HCT116 (cell line): ENCODE results near the gene VARS1. TPM values are rescaled to one million over a fixed set of nuclear protein-coding genes. Genes with fewer than 3 reads are reported as not detected.
"Not testable (repeated sequence)": the region's sequence is repeated elsewhere in the genome, so short reads cannot be mapped to it uniquely, and the experiment has no call there.

ENCODE experiments used
- ATAC-seq: fragments of 200-7000 bp; cut with Tn5 transposase; 2 replicates; pipeline ENCODE4 v1.9.1; 2020; ENCODE audit warnings: mild to moderate bottlenecking, moderate library complexity
- BruUV-seq: library from RNA; stranded (reverse); fragments of 400-500 nt; replicated peaks from 2 replicates; lab custom pipeline; 2021; lab: Mats Ljungman, UMichigan
- CTCF ChIA-PET: fragments of 300-600 bp; sonication (Branson Sonifier 250); formaldehyde crosslinking; loops from one replicate; lab custom pipeline; 2021; ENCODE audit warnings: antibody characterized with exemption; lab: Charles Lee
- POLR2A ChIA-PET: fragments of 300-600, 350-600 bp; sonication (Branson Sonifier 250); formaldehyde crosslinking; loops from one replicate; lab custom pipeline; 2021; ENCODE audit warnings: antibody characterized with exemption; lab: Charles Lee
- RAD21 ChIA-PET, 2 experiments: fragments of 300-600 bp; sonication (Branson Sonifier 250); formaldehyde crosslinking; loops; one replicate each; lab custom pipeline; 2023; ENCODE audit warnings: low total read pairs in 2 of 2; ENCODE audit not compliant: uncharacterized antibody in 2 of 2, unreplicated experiment in 2 of 2, low non-redundant PET in 1 of 2; lab: Charles Lee
- DNase-seq: peaks from one replicate; pipeline ENCODE4 v3.0.0-alpha.2; 2010; ENCODE audit warnings: low read depth, low spot score
- H2AFZ ChIP-seq: fragments of 200-600 bp; shearing (Covaris generic), sonication (generic); 2 replicates; pipeline ENCODE4 v1.6.1; 2017; ENCODE audit warnings: low read depth, mixed run types, mixed read lengths, antibody characterized with exemption, low read length; ENCODE audit not compliant: poor library complexity, severe bottlenecking
- H3K27ac ChIP-seq: 2 replicates; pipeline ENCODE4 v1.5.1; 2012; ENCODE audit warnings: low read depth, low read length
- H3K27me3 ChIP-seq: fragments of 200-600 bp; sonication (generic); 2 replicates; pipeline ENCODE4 v1.6.1; 2016; ENCODE audit warnings: mixed run types, low read length, mixed read lengths; ENCODE audit not compliant: insufficient read depth
- H3K36me3 ChIP-seq, 2 experiments: fragments of 200-500 bp in 1 of 2; fragments of 200-600 bp in 1 of 2; sonication (Bioruptor generic) in 1 of 2; sonication (generic) in 1 of 2; 2 replicates each; pipeline versions ENCODE4 v1.5.1 to v1.6.1; 2014 to 2016; ENCODE audit warnings: low read length in 2 of 2, inconsistent platforms in 1 of 2, mixed read lengths in 1 of 2, mixed run types in 1 of 2; ENCODE audit not compliant: insufficient read depth in 2 of 2, control insufficient read depth in 1 of 2
- H3K4me1 ChIP-seq, 2 experiments: fragments of 200-600 bp in 1 of 2; sonication (generic) in 1 of 2; 2 replicates each; pipeline versions ENCODE4 v1.5.1 to v1.6.1; 2012 to 2017; ENCODE audit warnings: low read length in 2 of 2, inconsistent platforms in 1 of 2, mild to moderate bottlenecking in 1 of 2, mixed read lengths in 1 of 2, mixed run types in 1 of 2, moderate library complexity in 1 of 2; ENCODE audit not compliant: insufficient read depth in 2 of 2, control insufficient read depth in 1 of 2
- H3K4me2 ChIP-seq: fragments of 200-600 bp; sonication (generic); 2 replicates; pipeline ENCODE4 v1.6.1; 2017; ENCODE audit warnings: mixed run types, low read length, mixed read lengths
- H3K4me3 ChIP-seq, 2 experiments: fragments of 200-600 bp in 1 of 2; sonication (generic) in 1 of 2; replicated peaks in 1 of 2; 2 replicates each; pipeline ENCODE4 v1.5.1; 2011 to 2016; ENCODE audit warnings: low read length in 2 of 2, control low read depth in 1 of 2, low read depth in 1 of 2, mild to moderate bottlenecking in 1 of 2, mixed read lengths in 1 of 2, mixed run types in 1 of 2
- H3K79me2 ChIP-seq: fragments of 200-600 bp; sonication (generic); 2 replicates; pipeline ENCODE4 v1.6.1; 2017; ENCODE audit warnings: mild to moderate bottlenecking, mixed run types, low read length, moderate library complexity, mixed read lengths; ENCODE audit not compliant: insufficient read depth
- H3K9ac ChIP-seq: fragments of 200-600 bp; sonication (generic); 2 replicates; pipeline ENCODE4 v1.6.1; 2016; ENCODE audit warnings: low read length, mixed read lengths
- H3K9me2 ChIP-seq: fragments of 200-600 bp; sonication (generic), shearing (Covaris generic); 2 replicates; pipeline ENCODE4 v1.6.1; 2017; ENCODE audit warnings: mixed run types, mild to moderate bottlenecking, moderate library complexity; ENCODE audit not compliant: insufficient read depth
- H3K9me3 ChIP-seq, 2 experiments: fragments of 200-500 bp in 1 of 2; fragments of 200-600 bp in 1 of 2; sonication (Bioruptor generic) in 1 of 2; sonication (generic) in 1 of 2; 2 replicates each; pipeline ENCODE4 v1.6.1; 2014 to 2017; ENCODE audit warnings: low read length in 2 of 2, mixed read lengths in 2 of 2, inconsistent platforms in 1 of 2, low read depth in 1 of 2, mild to moderate bottlenecking in 1 of 2, mixed run types in 1 of 2, moderate library complexity in 1 of 2; ENCODE audit not compliant: control insufficient read depth in 1 of 2, insufficient read depth in 1 of 2
- H4K20me1 ChIP-seq: fragments of 200-600 bp; sonication (generic), shearing (Covaris generic); 2 replicates; pipeline ENCODE4 v1.6.1; 2017; ENCODE audit warnings: mixed run types, mild to moderate bottlenecking, moderate library complexity; ENCODE audit not compliant: insufficient read depth
- CEBPB ChIP-seq: IDR thresholded peaks from 2 replicates; pipeline ENCODE4 v1.6.1; 2012; ENCODE audit warnings: low read depth
- ELF1 ChIP-seq: IDR thresholded peaks from 2 replicates; pipeline ENCODE4 v1.6.1; 2012; ENCODE audit warnings: low read depth, borderline replicate concordance
- EZH2 ChIP-seq: fragments of 200-600 bp; sonication (generic); IDR thresholded peaks from 2 replicates; pipeline ENCODE4 v1.6.1; 2017; ENCODE audit warnings: antibody characterized with exemption, mixed run types
- FOSL1 ChIP-seq: IDR thresholded peaks from 2 replicates; pipeline ENCODE4 v1.6.1; 2012; ENCODE audit warnings: low read depth
- MAX ChIP-seq: IDR thresholded peaks from 2 replicates; pipeline ENCODE4 v1.6.1; 2012
- POLR2A ChIP-seq: IDR thresholded peaks from 2 replicates; pipeline ENCODE4 v1.7.0; 2011; ENCODE audit warnings: borderline replicate concordance; ENCODE audit not compliant: insufficient read depth, insufficient read length; ENCODE audit errors: extremely low read depth
- POLR2AphosphoS5 ChIP-seq: IDR thresholded peaks from 2 replicates; pipeline ENCODE4 v1.6.1; 2011; ENCODE audit warnings: mild to moderate bottlenecking, low read depth, low read length, moderate library complexity
- RAD21 ChIP-seq: IDR thresholded peaks from 2 replicates; pipeline ENCODE4 v1.6.1; 2012; ENCODE audit warnings: low read depth, mild to moderate bottlenecking
- SIN3A ChIP-seq: IDR thresholded peaks from 2 replicates; pipeline ENCODE4 v1.6.1; 2012; ENCODE audit warnings: low read depth
- SP1 ChIP-seq: IDR thresholded peaks from 2 replicates; pipeline ENCODE4 v1.6.1; 2012; ENCODE audit warnings: low read depth
- SRF ChIP-seq: IDR thresholded peaks from 2 replicates; pipeline ENCODE4 v1.6.1; 2012; ENCODE audit warnings: low read depth
- TCF7L2 ChIP-seq: IDR thresholded peaks from 2 replicates; pipeline ENCODE4 v1.7.0; 2011; ENCODE audit warnings: borderline replicate concordance, inconsistent platforms; ENCODE audit not compliant: insufficient read depth, insufficient read length; ENCODE audit errors: extremely low read depth
- ZNF274 ChIP-seq: fragments of 200-500 bp; sonication (Bioruptor generic); IDR thresholded peaks from 2 replicates; pipeline ENCODE4 v1.6.1; 2014; ENCODE audit warnings: mild to moderate bottlenecking, low read depth, low read length, inconsistent platforms
- intact Hi-C: fragments of 100-400 bp; cut with micrococcal nuclease; formaldehyde crosslinking; loops from 2 replicates; pipeline ENCODE4 v1.10.0; 2022
- total RNA-seq: library from RNA; stranded (reverse); gene quantifications from one replicate; pipeline ENCODE4 v1.2.1, GENCODE V29; 2021; ENCODE audit not compliant: unreplicated experiment
- TF ChIP-seq, protein P1 (sequence below), 3 experiments: fragments of 200-600 bp in 1 of 3; sonication (generic) in 1 of 3; IDR thresholded peaks in 2 of 3; conservative IDR thresholded peaks in 1 of 3; 2 replicates each; pipeline ENCODE4 v1.5.1; 2012 to 2017; ENCODE audit warnings: low read depth in 2 of 3, low read length in 2 of 3, antibody characterized with exemption in 1 of 3, borderline replicate concordance in 1 of 3, control low read depth in 1 of 3, mild to moderate bottlenecking in 1 of 3, mixed read lengths in 1 of 3, mixed run types in 1 of 3, moderate library complexity in 1 of 3; ENCODE audit not compliant: insufficient read depth in 1 of 3
- TF ChIP-seq, protein P2 (sequence below): IDR thresholded peaks from 2 replicates; pipeline ENCODE4 v1.6.1; 2011; ENCODE audit warnings: mild to moderate bottlenecking, low read length, moderate library complexity; ENCODE audit not compliant: insufficient replicate concordance; ENCODE audit errors: extremely low read depth

The VARS1 gene
- total RNA-seq, 1 experiment from 2014 or later, result 254 TPM

- H3K27ac ChIP-seq, intact Hi-C loops, H4K20me1 ChIP-seq, H2AFZ ChIP-seq, H3K4me2 ChIP-seq, CTCF ChIA-PET, BruUV-seq, H3K27me3 ChIP-seq, H3K9me2 ChIP-seq, H3K9ac ChIP-seq, RAD21 ChIA-PET, DNase-seq, H3K4me3 ChIP-seq, H3K9me3 ChIP-seq, ATAC-seq: not testable (repeated sequence)
- Histone ChIP-seq H3K79me2 (peaks cover 35% of the 10 kb centered on the region), H3K36me3 (peaks cover 6 to 12% of the 10 kb centered on the region in 2 experiments; a peak in 3 of 4 replicates), H3K4me1 (peaks cover 8 to 15% of the 10 kb centered on the region in 2 experiments)
- POLR2A ChIA-PET, result interaction anchor here (1.3 to 1.5 kb wide), 2 partner anchors 13 to 26 kb away, joined by 3 to 5 read pairs; partner anchors contain the start of gene HSPA1B
These were observed 5.7 kb upstream of the VARS1 start for GRCh38 chr6:31801031-31801927.

- no peaks in the 10 kb centered on the region for H4K20me1 ChIP-seq
- no peak overlapping the region for H2AFZ ChIP-seq
- CTCF ChIA-PET, result no interaction called here
- RAD21 ChIA-PET, result no interaction called here
- peaks cover 29% of the 10 kb centered on the region for H3K79me2 ChIP-seq
- intact Hi-C loops, result no loop called here
- no peaks in the 10 kb centered on the region for H3K9me2 ChIP-seq
- no peaks in the 10 kb centered on the region for H3K27me3 ChIP-seq
- no peak for ATAC-seq
- no TSS peak for BruUV-seq
- H3K4me3 ChIP-seq, result no peak overlapping the region
- no peak for DNase-seq
- POLR2A ChIA-PET, result interaction anchor here (1.3 to 1.5 kb wide), 2 partner anchors 15 to 28 kb away, joined by 3 to 5 read pairs; partner anchors contain the start of gene HSPA1B
- H3K4me1 ChIP-seq, result peaks cover 6 to 12% of the 10 kb centered on the region in 2 experiments
- no peaks in the 10 kb centered on the region for H3K9me3 ChIP-seq
- H3K36me3 ChIP-seq, result peaks cover 6 to 12% of the 10 kb centered on the region in 2 experiments; a peak in 3 of 4 replicates
- H3K4me2 ChIP-seq, result no peak overlapping the region
- H3K9ac ChIP-seq, result no peak overlapping the region
- H3K27ac ChIP-seq, result no peak overlapping the region
- no peak for TF ChIP-seq SIN3A
- no peak for TF ChIP-seq MAX
- TF ChIP-seq SRF, result no peak
- TF ChIP-seq FOSL1, result no peak
- TF ChIP-seq, protein P1, sequence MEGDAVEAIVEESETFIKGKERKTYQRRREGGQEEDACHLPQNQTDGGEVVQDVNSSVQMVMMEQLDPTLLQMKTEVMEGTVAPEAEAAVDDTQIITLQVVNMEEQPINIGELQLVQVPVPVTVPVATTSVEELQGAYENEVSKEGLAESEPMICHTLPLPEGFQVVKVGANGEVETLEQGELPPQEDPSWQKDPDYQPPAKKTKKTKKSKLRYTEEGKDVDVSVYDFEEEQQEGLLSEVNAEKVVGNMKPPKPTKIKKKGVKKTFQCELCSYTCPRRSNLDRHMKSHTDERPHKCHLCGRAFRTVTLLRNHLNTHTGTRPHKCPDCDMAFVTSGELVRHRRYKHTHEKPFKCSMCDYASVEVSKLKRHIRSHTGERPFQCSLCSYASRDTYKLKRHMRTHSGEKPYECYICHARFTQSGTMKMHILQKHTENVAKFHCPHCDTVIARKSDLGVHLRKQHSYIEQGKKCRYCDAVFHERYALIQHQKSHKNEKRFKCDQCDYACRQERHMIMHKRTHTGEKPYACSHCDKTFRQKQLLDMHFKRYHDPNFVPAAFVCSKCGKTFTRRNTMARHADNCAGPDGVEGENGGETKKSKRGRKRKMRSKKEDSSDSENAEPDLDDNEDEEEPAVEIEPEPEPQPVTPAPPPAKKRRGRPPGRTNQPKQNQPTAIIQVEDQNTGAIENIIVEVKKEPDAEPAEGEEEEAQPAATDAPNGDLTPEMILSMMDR (IDR thresholded peaks at IDR 0.05 in 2 of 3, conservative IDR thresholded peaks at IDR 0.05 in 1 of 3; ENCODE audit: borderline replicate concordance in 1 of 3, insufficient read depth in 1 of 3, low read depth in 2 of 3, low read length in 2 of 3), result no peak
- TF ChIP-seq SP1, result no peak
- TF ChIP-seq ZNF274, result no peak
- no peak for TF ChIP-seq RAD21
- TF ChIP-seq, protein P2, sequence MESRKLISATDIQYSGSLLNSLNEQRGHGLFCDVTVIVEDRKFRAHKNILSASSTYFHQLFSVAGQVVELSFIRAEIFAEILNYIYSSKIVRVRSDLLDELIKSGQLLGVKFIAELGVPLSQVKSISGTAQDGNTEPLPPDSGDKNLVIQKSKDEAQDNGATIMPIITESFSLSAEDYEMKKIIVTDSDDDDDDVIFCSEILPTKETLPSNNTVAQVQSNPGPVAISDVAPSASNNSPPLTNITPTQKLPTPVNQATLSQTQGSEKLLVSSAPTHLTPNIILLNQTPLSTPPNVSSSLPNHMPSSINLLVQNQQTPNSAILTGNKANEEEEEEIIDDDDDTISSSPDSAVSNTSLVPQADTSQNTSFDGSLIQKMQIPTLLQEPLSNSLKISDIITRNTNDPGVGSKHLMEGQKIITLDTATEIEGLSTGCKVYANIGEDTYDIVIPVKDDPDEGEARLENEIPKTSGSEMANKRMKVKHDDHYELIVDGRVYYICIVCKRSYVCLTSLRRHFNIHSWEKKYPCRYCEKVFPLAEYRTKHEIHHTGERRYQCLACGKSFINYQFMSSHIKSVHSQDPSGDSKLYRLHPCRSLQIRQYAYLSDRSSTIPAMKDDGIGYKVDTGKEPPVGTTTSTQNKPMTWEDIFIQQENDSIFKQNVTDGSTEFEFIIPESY, result no peak
- TF ChIP-seq POLR2A, result no peak
- no peak for TF ChIP-seq POLR2AphosphoS5
- TF ChIP-seq EZH2, result no peak
- no peak for TF ChIP-seq CEBPB
- TF ChIP-seq TCF7L2, result no peak
- no peak for TF ChIP-seq ELF1
These were observed 4.2 kb upstream of the VARS1 start for GRCh38 chr6:31799781-31800180.
